Tibial artery (tissue), 4 donors: Measurements from ENCODE around the gene PGA4.

Source experiments
- DNase-seq, 2 donors: peaks; one replicate each; pipeline ENCODE4 v3.0.0-alpha.2; 2019
- H3K27ac ChIP-seq, 2 donors: fragments of 200-600 bp; sonication (generic) in 1 of 2; 1 replicate in 1 of 2; 2 replicates in 1 of 2; pipeline ENCODE4 v1.5.1; 2018 to 2019; ENCODE audit warnings: mild to moderate bottlenecking in 1 of 2
- H3K27me3 ChIP-seq, 2 donors: fragments of 200-600 bp; sonication (generic) in 1 of 2; one replicate each; pipeline versions ENCODE4 v1.5.1 to v1.6.0; 2016 to 2019
- H3K36me3 ChIP-seq, 3 donors: fragments of 200-600 bp; sonication (generic) in 2 of 3; one replicate each; pipeline ENCODE4 v1.5.1; 2016 to 2019; ENCODE audit warnings: mild to moderate bottlenecking in 2 of 3
- H3K4me1 ChIP-seq, 4 donors: fragments of 200-600 bp; sonication (generic) in 2 of 4; 1 replicate in 3 of 4; 2 replicates in 1 of 4; pipeline ENCODE4 v1.5.1; 2016 to 2019
- H3K4me3 ChIP-seq, 2 donors: fragments of 200-600 bp; sonication (generic) in 1 of 2; 1 replicate in 1 of 2; 2 replicates in 1 of 2; pipeline ENCODE4 v1.5.1; 2018 to 2019; ENCODE audit warnings: mild to moderate bottlenecking in 2 of 2
- H3K9me3 ChIP-seq, 3 donors: fragments of 200-600 bp; sonication (generic) in 1 of 3; one replicate each; pipeline ENCODE4 v1.5.1; 2016 to 2019
- CTCF ChIP-seq, 2 experiments: fragments of 200-600 bp in 1 of 2; fragments of 450-650 bp in 1 of 2; IDR thresholded peaks; one replicate each; pipeline ENCODE4 v1.5.1; 2017 to 2019; ENCODE audit warnings: antibody characterized with exemption in 2 of 2, mild to moderate bottlenecking in 1 of 2, moderate library complexity in 1 of 2
- intact Hi-C: fragments of 100-400 bp; cut with DNase I; formaldehyde crosslinking; loops from one replicate; pipeline ENCODE4 v1.15.0; 2023; ENCODE audit warnings: low total_unique reads

The PGA4 gene

GRCh38 chr11:61268588-61269250 is 46.6 kb downstream of the PGA4 start:
- Histone ChIP-seq H3K27ac (no peak overlapping the region), H3K27me3 (no peaks in the 10 kb centered on the region), H3K4me1 (no peaks in the 10 kb centered on the region), H3K36me3 (no peaks in the 10 kb centered on the region), H3K4me3 (no peak overlapping the region), H3K9me3 (no peaks in the 10 kb centered on the region)
- intact Hi-C loops: no loop called here
- DNase-seq: no peak
- TF ChIP-seq CTCF (IDR thresholded peaks at IDR 0.05): no peak

- Histone ChIP-seq H3K9me3 (no peaks in the 10 kb centered on the region), H3K27ac (no peak overlapping the region), H3K4me3 (no peak overlapping the region), H3K27me3 (no peaks in the 10 kb centered on the region), H3K4me1 (no peaks in the 10 kb centered on the region), H3K36me3 (no peaks in the 10 kb centered on the region)
- TF ChIP-seq CTCF (IDR thresholded peaks at IDR 0.05): no peak
- intact Hi-C loops: no loop called here
- no peak for DNase-seq
Measured at GRCh38 chr11:61270354-61271076, 48.4 kb downstream of the PGA4 start.

GRCh38 chr11:61272731-61273130 is 50.6 kb downstream of the PGA4 start:
- H3K36me3 ChIP-seq: no peaks in the 10 kb centered on the region
- H3K4me1 ChIP-seq: no peaks in the 10 kb centered on the region
- no peak for DNase-seq
- H3K27ac ChIP-seq: no peak overlapping the region
- H3K27me3 ChIP-seq: no peaks in the 10 kb centered on the region
- intact Hi-C loops: no loop called here
- no peaks in the 10 kb centered on the region for H3K9me3 ChIP-seq
- TF ChIP-seq CTCF (IDR thresholded peaks at IDR 0.05): no peak
- no peak overlapping the region for H3K4me3 ChIP-seq

GRCh38 chr11:61273178-61274078 is 51.3 kb downstream of the PGA4 start:
- Histone ChIP-seq H3K4me3 (no peak overlapping the region), H3K9me3 (no peaks in the 10 kb centered on the region), H3K4me1 (no peaks in the 10 kb centered on the region), H3K27ac (no peak overlapping the region), H3K36me3 (no peaks in the 10 kb centered on the region), H3K27me3 (no peaks in the 10 kb centered on the region)
- TF ChIP-seq CTCF (IDR thresholded peaks at IDR 0.05): no peak
- intact Hi-C loops: no loop called here
- no peak for DNase-seq

GRCh38 chr11:61274084-61274483 is 51.9 kb downstream of the PGA4 start:
- DNase-seq: no peak
- no peak overlapping the region for H3K27ac ChIP-seq
- no peaks in the 10 kb centered on the region for H3K4me1 ChIP-seq
- intact Hi-C loops: no loop called here
- no peak overlapping the region for H3K4me3 ChIP-seq
- no peaks in the 10 kb centered on the region for H3K27me3 ChIP-seq
- TF ChIP-seq CTCF (IDR thresholded peaks at IDR 0.05): no peak
- no peaks in the 10 kb centered on the region for H3K9me3 ChIP-seq
- no peaks in the 10 kb centered on the region for H3K36me3 ChIP-seq
